GM12878 (cell line): ENCODE data around the gene MIA. TPM values are rescaled to one million over a fixed set of nuclear protein-coding genes. Genes with fewer than 3 reads are reported as not detected.

ENCODE experiments used
- ATAC-seq: fragments of 200-7000 bp; cut with Tn5 transposase; 3 replicates; pipeline ENCODE4 v1.9.1; 2020; ENCODE audit warnings: mild to moderate bottlenecking, moderate library complexity
- BruUV-seq: library from RNA; stranded (reverse); fragments of 400-500 nt; replicated peaks from 2 replicates; lab custom pipeline; 2021; lab: Mats Ljungman, UMichigan
- CTCF ChIA-PET: fragments of 300-600 bp; sonication (Branson Sonifier 250); formaldehyde crosslinking; extraction: SDS; loops from one replicate; lab custom pipeline; 2021; ENCODE audit warnings: inconsistent platforms; lab: Yijun Ruan, JAX
- POLR2A ChIA-PET: fragments of 350-600 bp; formaldehyde crosslinking; extraction: SDS; loops from one replicate; lab custom pipeline; 2021; ENCODE audit warnings: inconsistent platforms; lab: Charles Lee
- RAD21 ChIA-PET: fragments of 300-600 bp; sonication (Branson Sonifier 250); formaldehyde crosslinking; loops from one replicate; lab custom pipeline; 2023; ENCODE audit warnings: antibody characterized with exemption; ENCODE audit not compliant: unreplicated experiment; lab: Charles Lee
- SMC1A ChIA-PET: fragments of 300-600 bp; sonication (Branson Sonifier 250); formaldehyde crosslinking; loops from one replicate; lab custom pipeline; 2023; ENCODE audit not compliant: unreplicated experiment, uncharacterized antibody; lab: Charles Lee
- DNase-seq: peaks from one replicate; pipeline ENCODE4 v3.0.0-alpha.2; 2011; ENCODE audit warnings: low read depth, low spot score
- FAIRE-seq: peaks from 3 replicates; lab custom pipeline; 2011; peaks lifted over from hg19 to GRCh38; lab: Jason Lieb, UNC
- H2AFZ ChIP-seq: 2 replicates; pipeline ENCODE4 v1.6.0; 2011; ENCODE audit warnings: low read depth, low read length, control low read depth; ENCODE audit not compliant: control insufficient read depth
- H3K27ac ChIP-seq: 2 replicates; pipeline ENCODE4 v1.5.1; 2011; ENCODE audit warnings: control low read depth; ENCODE audit not compliant: control insufficient read depth, insufficient read depth
- H3K27me3 ChIP-seq, 2 experiments: replicated peaks in 1 of 2; 2 replicates each; pipeline versions ENCODE4 v1.6.0 to v1.6.1; 2011; ENCODE audit warnings: low read length in 1 of 2; ENCODE audit not compliant: control insufficient read depth in 2 of 2, insufficient read depth in 2 of 2
- H3K36me3 ChIP-seq, 2 experiments: 2 replicates each; pipeline ENCODE4 v1.5.1; 2011; ENCODE audit warnings: low read length in 1 of 2; ENCODE audit not compliant: control insufficient read depth in 2 of 2, insufficient read depth in 2 of 2
- H3K4me1 ChIP-seq: 2 replicates; pipeline ENCODE4 v1.6.1; 2011; ENCODE audit warnings: mild to moderate bottlenecking, low read length, moderate library complexity, mixed read lengths; ENCODE audit not compliant: control insufficient read depth, insufficient read depth
- H3K4me2 ChIP-seq: 2 replicates; pipeline ENCODE4 v1.6.0; 2011; ENCODE audit warnings: control low read depth; ENCODE audit not compliant: control insufficient read depth, insufficient read depth
- H3K4me3 ChIP-seq: fragments of 200-600 bp; sonication (generic); 2 replicates; pipeline ENCODE4 v1.5.1; 2016
- H3K79me2 ChIP-seq: 2 replicates; pipeline ENCODE4 v1.6.0; 2011; ENCODE audit warnings: low read length; ENCODE audit not compliant: control insufficient read depth, insufficient read depth
- H3K9ac ChIP-seq: 2 replicates; pipeline ENCODE4 v1.8.0; 2011; ENCODE audit warnings: low read length, control low read depth, mixed read lengths; ENCODE audit not compliant: control insufficient read depth, insufficient read depth
- H3K9me3 ChIP-seq: replicated peaks from 3 replicates; pipeline ENCODE4 v1.5.1; 2011; ENCODE audit warnings: mild to moderate bottlenecking, low read length; ENCODE audit not compliant: control insufficient read depth, insufficient read depth
- H4K20me1 ChIP-seq: 2 replicates; pipeline ENCODE4 v1.6.0; 2011; ENCODE audit not compliant: control insufficient read depth, insufficient read depth
- BMI1 ChIP-seq: fragments of 450-650 bp; IDR thresholded peaks from 2 replicates; pipeline ENCODE4 v1.6.1; 2016; ENCODE audit warnings: mild to moderate bottlenecking, moderate library complexity, borderline replicate concordance
- CBX3 ChIP-seq: fragments of 200-600 bp; sonication (generic); IDR thresholded peaks from 2 replicates; pipeline ENCODE4 v1.6.1; 2016; ENCODE audit warnings: low read depth, borderline replicate concordance
- FOS ChIP-seq: IDR thresholded peaks from 3 replicates; pipeline ENCODE4 v1.6.1; 2011; ENCODE audit warnings: borderline replicate concordance; ENCODE audit not compliant: insufficient read length; ENCODE audit errors: extremely low read depth
- NR2C2 ChIP-seq: IDR thresholded peaks from 2 replicates; pipeline ENCODE4 v1.6.1; 2011; ENCODE audit warnings: borderline replicate concordance, low read depth; ENCODE audit not compliant: control insufficient read depth, insufficient read length
- POU2F2 ChIP-seq: IDR thresholded peaks from 3 replicates; pipeline ENCODE4 v1.6.1; 2011; ENCODE audit warnings: low read depth, mild to moderate bottlenecking, low read length, borderline replicate concordance
- RELA ChIP-seq: fragments of 450-650 bp; IDR thresholded peaks from 2 replicates; pipeline ENCODE4 v1.8.0; 2014; ENCODE audit warnings: borderline replicate concordance; ENCODE audit not compliant: partially characterized antibody
- SREBF1 ChIP-seq: IDR thresholded peaks from 2 replicates; pipeline ENCODE4 v1.6.1; 2012; ENCODE audit warnings: mild to moderate bottlenecking, low read length
- WGBS: methylation state at CpG from one replicate; pipeline ENCODE4 v1.1.6; 2016; ENCODE audit warnings: low lambda C conversion rate; ENCODE audit not compliant: insufficient replicate concordance, insufficient coverage; ENCODE audit errors: missing lambda C conversion rate; 5-methylcytosine and 5-hydroxymethylcytosine counted together
- in situ Hi-C: fragments of 300-500 bp; cut with MboI; formaldehyde crosslinking; loops from 9 replicates; pipeline ENCODE4 v1.14.3; 2018; ENCODE audit warnings: mixed read lengths
- intact Hi-C: fragments of 100-400 bp; cut with micrococcal nuclease; formaldehyde crosslinking; loops from one replicate; pipeline ENCODE4 v1.14.2; 2022; ENCODE audit not compliant: unreplicated experiment
- polyA plus RNA-seq, 11 experiments: library from polyadenylated mRNA; depleted of rRNA in 4 of 11; unstranded in 6 of 11; stranded (reverse) in 5 of 11; fragments of >200 nt; fragmentation: Nextera tagmentation in 4 of 11; fragmentation: Illumina TruSeq in 1 of 11; extraction: Ambion mirVana in 4 of 11; extraction: Trizol in 1 of 11; gene quantifications; 1 replicate in 1 of 11; 2 replicates in 10 of 11; pipeline versions ENCODE4 v1.2.1 to v1.2.3, GENCODE V29; 2011 to 2016; ENCODE audit warnings: inconsistent platforms in 2 of 11, missing spikeins in 2 of 11, low read depth in 1 of 11
- total RNA-seq, 4 experiments: library from RNA; depleted of rRNA in 3 of 4; stranded (reverse); fragments of >200 nt in 3 of 4; fragmentation: Illumina TruSeq in 1 of 4; extraction: Trizol in 1 of 4; gene quantifications; 2 replicates each; pipeline versions ENCODE4 v1.2.1 to v1.2.3, GENCODE V29; 2013 to 2021
- TF ChIP-seq, protein P1 (sequence below): IDR thresholded peaks from 2 replicates; pipeline ENCODE4 v1.6.1; 2011; ENCODE audit warnings: mild to moderate bottlenecking, low read depth, low read length, moderate library complexity; ENCODE audit not compliant: insufficient replicate concordance
- TF ChIP-seq, protein P2 (sequence below): fragments of 450-650 bp; IDR thresholded peaks from 2 replicates; pipeline ENCODE4 v1.6.1; 2018; ENCODE audit warnings: borderline replicate concordance, mild to moderate bottlenecking; ENCODE audit not compliant: partially characterized antibody
- TF ChIP-seq, protein P3 (sequence below): fragments of 450-650 bp; conservative IDR thresholded peaks from 2 replicates; pipeline ENCODE4 v1.6.1; 2017; ENCODE audit warnings: mild to moderate bottlenecking, moderate library complexity
- TF ChIP-seq, protein P4 (sequence below): IDR thresholded peaks from 2 replicates; pipeline ENCODE4 v1.6.1; 2012; ENCODE audit warnings: mild to moderate bottlenecking, low read depth, low read length
- TF ChIP-seq, protein P5 (sequence below): IDR thresholded peaks from 2 replicates; pipeline ENCODE4 v1.6.1; 2011; ENCODE audit warnings: borderline replicate concordance, low read depth, mild to moderate bottlenecking, moderate library complexity, mixed read lengths, low read length; ENCODE audit not compliant: insufficient read depth; ENCODE audit errors: extremely low read length

MIA gene
- total and polyA plus RNA-seq, 10 of the 15 experiments (the other 5 are each of a cell fraction or from before 2014, with no cell fraction given): 0.16 to 2.7 (median 1.4) TPM; not detected in 3

DNA sequence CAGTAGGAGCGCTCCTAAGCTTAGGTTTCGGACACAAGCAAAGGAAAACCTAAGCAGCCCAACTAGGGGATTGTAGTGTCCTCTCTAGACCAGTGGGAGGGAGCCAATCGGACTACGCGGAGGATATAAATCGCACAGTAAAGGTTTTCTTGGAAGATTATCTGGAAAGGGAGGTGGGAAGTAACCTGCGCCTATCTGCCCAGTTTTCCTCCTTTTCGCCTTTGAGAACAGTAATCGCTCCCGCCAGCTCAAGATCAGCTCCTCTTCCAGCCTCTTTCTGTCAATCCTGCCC is 2.3 kb downstream of the MIA start:
- Histone ChIP-seq H2AFZ (peak overlapping the region; percentile 74), H3K79me2 (peaks cover 11% of the 10 kb centered on the region), H3K4me2 (peak overlapping the region; percentile 84), H3K9ac (peak overlapping the region; percentile 96), H3K27ac (peak overlapping the region; percentile 100), H3K4me3 (peak overlapping the region; percentile 70), H3K4me1 (peaks cover 39% of the 10 kb centered on the region), H4K20me1 (no peaks in the 10 kb centered on the region), H3K9me3 (no peaks in the 10 kb centered on the region), H3K27me3 (no peaks in the 10 kb centered on the region), H3K36me3 (no peaks in the 10 kb centered on the region)
- no peak for ATAC-seq
- intact Hi-C loops: loop anchor here (1.0 kb wide), 3 partner anchors 21 to 26 kb away; partner anchors contain the start of gene SNRPA
- ChIA-PET RAD21 (interaction anchor here (0.9 to 7.6 kb wide), 19 partner anchors 9 to 486 kb away, joined by 3 to 291 read pairs (median 5); partner anchors contain the start of genes ACTMAP, C19orf47, COQ8B and EGLN2), SMC1A (interaction anchor here (0.7 to 11.2 kb wide), 15 partner anchors 9 to 94 kb away, joined by 3 to 256 read pairs (median 12); partner anchors contain the start of genes ACTMAP, COQ8B, EGLN2 and ITPKC), POLR2A (interaction anchor here (0.6 to 8.1 kb wide), 26 partner anchors 9 to 755 kb away, joined by 3 to 331 read pairs (median 8); partner anchors contain the start of genes ACTMAP, B9D2, COQ8B and EGLN2), CTCF (interaction anchor here (0.7 to 4.6 kb wide), 14 partner anchors 9 to 1103 kb away, joined by 3 to 72 read pairs (median 4); partner anchors contain the start of genes ACTMAP, COQ8B, EGLN2 and ITPKC)
- 1% methylated on average over 10 of the region's 10 CpGs for WGBS
- no peak for DNase-seq
- no peak for FAIRE-seq
- in situ Hi-C loops: no loop called here
- TSS peak; percentile 99 for BruUV-seq
- TF ChIP-seq, protein P1, sequence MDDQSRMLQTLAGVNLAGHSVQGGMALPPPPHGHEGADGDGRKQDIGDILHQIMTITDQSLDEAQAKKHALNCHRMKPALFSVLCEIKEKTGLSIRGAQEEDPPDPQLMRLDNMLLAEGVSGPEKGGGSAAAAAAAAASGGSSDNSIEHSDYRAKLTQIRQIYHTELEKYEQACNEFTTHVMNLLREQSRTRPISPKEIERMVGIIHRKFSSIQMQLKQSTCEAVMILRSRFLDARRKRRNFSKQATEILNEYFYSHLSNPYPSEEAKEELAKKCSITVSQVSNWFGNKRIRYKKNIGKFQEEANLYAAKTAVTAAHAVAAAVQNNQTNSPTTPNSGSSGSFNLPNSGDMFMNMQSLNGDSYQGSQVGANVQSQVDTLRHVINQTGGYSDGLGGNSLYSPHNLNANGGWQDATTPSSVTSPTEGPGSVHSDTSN: peak; percentile 73
- TF ChIP-seq BMI1 (no peak), POU2F2 (no peak; the same call in 2 of the 3 replicates), NR2C2 (no peak), FOS (no peak), SREBF1 (no peak), CBX3 (no peak), RELA (peak; percentile 14)
- TF ChIP-seq, protein P2, sequence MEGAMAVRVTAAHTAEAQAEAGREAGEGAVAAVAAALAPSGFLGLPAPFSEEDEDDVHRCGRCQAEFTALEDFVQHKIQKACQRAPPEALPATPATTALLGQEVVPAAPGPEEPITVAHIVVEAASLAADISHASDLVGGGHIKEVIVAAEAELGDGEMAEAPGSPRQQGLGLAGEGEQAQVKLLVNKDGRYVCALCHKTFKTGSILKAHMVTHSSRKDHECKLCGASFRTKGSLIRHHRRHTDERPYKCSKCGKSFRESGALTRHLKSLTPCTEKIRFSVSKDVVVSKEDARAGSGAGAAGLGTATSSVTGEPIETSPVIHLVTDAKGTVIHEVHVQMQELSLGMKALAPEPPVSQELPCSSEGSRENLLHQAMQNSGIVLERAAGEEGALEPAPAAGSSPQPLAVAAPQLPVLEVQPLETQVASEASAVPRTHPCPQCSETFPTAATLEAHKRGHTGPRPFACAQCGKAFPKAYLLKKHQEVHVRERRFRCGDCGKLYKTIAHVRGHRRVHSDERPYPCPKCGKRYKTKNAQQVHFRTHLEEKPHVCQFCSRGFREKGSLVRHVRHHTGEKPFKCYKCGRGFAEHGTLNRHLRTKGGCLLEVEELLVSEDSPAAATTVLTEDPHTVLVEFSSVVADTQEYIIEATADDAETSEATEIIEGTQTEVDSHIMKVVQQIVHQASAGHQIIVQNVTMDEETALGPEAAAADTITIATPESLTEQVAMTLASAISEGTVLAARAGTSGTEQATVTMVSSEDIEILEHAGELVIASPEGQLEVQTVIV: no peak
- TF ChIP-seq, protein P3, sequence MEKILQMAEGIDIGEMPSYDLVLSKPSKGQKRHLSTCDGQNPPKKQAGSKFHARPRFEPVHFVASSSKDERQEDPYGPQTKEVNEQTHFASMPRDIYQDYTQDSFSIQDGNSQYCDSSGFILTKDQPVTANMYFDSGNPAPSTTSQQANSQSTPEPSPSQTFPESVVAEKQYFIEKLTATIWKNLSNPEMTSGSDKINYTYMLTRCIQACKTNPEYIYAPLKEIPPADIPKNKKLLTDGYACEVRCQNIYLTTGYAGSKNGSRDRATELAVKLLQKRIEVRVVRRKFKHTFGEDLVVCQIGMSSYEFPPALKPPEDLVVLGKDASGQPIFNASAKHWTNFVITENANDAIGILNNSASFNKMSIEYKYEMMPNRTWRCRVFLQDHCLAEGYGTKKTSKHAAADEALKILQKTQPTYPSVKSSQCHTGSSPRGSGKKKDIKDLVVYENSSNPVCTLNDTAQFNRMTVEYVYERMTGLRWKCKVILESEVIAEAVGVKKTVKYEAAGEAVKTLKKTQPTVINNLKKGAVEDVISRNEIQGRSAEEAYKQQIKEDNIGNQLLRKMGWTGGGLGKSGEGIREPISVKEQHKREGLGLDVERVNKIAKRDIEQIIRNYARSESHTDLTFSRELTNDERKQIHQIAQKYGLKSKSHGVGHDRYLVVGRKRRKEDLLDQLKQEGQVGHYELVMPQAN: no peak
- TF ChIP-seq, protein P4, sequence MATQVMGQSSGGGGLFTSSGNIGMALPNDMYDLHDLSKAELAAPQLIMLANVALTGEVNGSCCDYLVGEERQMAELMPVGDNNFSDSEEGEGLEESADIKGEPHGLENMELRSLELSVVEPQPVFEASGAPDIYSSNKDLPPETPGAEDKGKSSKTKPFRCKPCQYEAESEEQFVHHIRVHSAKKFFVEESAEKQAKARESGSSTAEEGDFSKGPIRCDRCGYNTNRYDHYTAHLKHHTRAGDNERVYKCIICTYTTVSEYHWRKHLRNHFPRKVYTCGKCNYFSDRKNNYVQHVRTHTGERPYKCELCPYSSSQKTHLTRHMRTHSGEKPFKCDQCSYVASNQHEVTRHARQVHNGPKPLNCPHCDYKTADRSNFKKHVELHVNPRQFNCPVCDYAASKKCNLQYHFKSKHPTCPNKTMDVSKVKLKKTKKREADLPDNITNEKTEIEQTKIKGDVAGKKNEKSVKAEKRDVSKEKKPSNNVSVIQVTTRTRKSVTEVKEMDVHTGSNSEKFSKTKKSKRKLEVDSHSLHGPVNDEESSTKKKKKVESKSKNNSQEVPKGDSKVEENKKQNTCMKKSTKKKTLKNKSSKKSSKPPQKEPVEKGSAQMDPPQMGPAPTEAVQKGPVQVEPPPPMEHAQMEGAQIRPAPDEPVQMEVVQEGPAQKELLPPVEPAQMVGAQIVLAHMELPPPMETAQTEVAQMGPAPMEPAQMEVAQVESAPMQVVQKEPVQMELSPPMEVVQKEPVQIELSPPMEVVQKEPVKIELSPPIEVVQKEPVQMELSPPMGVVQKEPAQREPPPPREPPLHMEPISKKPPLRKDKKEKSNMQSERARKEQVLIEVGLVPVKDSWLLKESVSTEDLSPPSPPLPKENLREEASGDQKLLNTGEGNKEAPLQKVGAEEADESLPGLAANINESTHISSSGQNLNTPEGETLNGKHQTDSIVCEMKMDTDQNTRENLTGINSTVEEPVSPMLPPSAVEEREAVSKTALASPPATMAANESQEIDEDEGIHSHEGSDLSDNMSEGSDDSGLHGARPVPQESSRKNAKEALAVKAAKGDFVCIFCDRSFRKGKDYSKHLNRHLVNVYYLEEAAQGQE: no peak
- TF ChIP-seq, protein P5, sequence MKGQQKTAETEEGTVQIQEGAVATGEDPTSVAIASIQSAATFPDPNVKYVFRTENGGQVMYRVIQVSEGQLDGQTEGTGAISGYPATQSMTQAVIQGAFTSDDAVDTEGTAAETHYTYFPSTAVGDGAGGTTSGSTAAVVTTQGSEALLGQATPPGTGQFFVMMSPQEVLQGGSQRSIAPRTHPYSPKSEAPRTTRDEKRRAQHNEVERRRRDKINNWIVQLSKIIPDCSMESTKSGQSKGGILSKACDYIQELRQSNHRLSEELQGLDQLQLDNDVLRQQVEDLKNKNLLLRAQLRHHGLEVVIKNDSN: no peak
